ENCODE results near the gene BNC2.

DNA sequence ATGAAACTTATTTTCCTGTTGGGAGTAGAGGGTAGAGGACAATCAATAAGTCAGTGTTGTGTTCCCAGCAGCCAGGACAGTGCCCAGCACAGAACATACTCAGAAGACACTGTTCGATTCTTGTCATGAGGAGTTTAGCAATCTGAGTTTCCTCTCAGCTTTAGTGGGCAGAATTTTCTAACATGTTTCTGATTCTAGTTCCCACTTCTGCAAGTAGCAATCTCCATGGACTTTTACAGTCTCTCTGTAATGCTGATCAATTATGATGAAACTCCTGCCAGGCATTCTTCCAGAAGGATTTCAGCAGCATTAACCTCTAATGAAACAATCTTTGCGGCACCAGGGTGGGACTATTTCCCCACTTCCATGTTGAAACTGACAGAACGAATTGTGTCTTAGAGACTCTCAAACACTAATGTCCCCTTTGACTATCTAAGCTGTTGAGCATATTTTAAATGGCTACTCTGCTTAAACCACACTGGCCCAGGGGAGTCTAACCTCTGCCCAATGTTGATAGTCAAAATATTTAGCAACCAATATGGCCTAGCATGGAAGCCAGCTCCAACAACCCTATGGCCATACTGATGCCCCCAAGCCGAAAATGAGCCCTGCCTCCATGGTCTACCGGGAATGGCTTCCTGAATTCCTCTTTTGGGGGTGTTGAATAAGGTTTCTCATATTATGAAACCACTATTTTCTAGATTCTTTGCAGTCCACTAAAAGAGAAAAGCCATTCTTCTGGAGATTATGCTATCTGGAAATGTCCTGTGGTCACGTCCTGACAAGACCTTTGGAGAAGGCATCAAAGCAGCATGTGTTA is 484.3 kb downstream of the BNC2 start:
- TF ChIP-seq GATA3 (IDR thresholded peaks at IDR 0.05; ENCODE audit: low read depth, low read length) (no peak), GATA2 (IDR thresholded peaks at IDR 0.05; ENCODE audit: low read depth, low read length) (no peak)
